NCI-H1694 treated with DMSO at 0.1 percent for 48 hours (cell line): Measurements from ENCODE around the gene SEC31A.
A peak's percentile ranks its signal among the peaks of the same experiment; 100 is the strongest.
"Not testable (repeated sequence)": the region's sequence is repeated elsewhere in the genome, so short reads cannot be mapped to it uniquely, and the experiment has no call there.

Experiments used
- DNase-seq: peaks from one replicate; lab custom pipeline; 2025; lab: John Stamatoyannopoulos, UW

Gene SEC31A

GRCh38 chr4:82833060-82833459 lies 57.9 kb downstream of the SEC31A start:
- not testable (repeated sequence) for DNase-seq

GRCh38 chr4:82825425-82825824 lies 65.5 kb downstream of the SEC31A start:
- no peak for DNase-seq

- no peak for DNase-seq
Observed at GRCh38 chr4:82823062-82823461, 67.9 kb downstream of the SEC31A start.

GRCh38 chr4:82820689-82821088 lies 70.3 kb downstream of the SEC31A start:
- no peak for DNase-seq

- no peak for DNase-seq
Observed at GRCh38 chr4:82818664-82819662, 72.0 kb downstream of the SEC31A start.

- DNase-seq, result not testable (repeated sequence)
Observed at GRCh38 chr4:82816874-82817273, 74.1 kb downstream of the SEC31A start.

GRCh38 chr4:82814034-82814433 lies 76.9 kb downstream of the SEC31A start:
- no peak for DNase-seq

GRCh38 chr4:82811838-82812341 lies 79.1 kb downstream of the SEC31A start:
- no peak for DNase-seq

GRCh38 chr4:82811392-82811791 lies 79.6 kb downstream of the SEC31A start:
- no peak for DNase-seq

GRCh38 chr4:82810176-82810575 lies 80.8 kb downstream of the SEC31A start:
- no peak for DNase-seq

- no peak for DNase-seq
Observed at GRCh38 chr4:82809619-82810018, 81.3 kb downstream of the SEC31A start.

GRCh38 chr4:82803746-82804145 lies 87.2 kb downstream of the SEC31A start:
- no peak for DNase-seq

- DNase-seq, result no peak
Observed at GRCh38 chr4:82802911-82803310, 88.0 kb downstream of the SEC31A start.

GRCh38 chr4:82801910-82802521 lies 88.9 kb downstream of the SEC31A start:
- DNase-seq, result peak; percentile 4

- DNase-seq, result no peak
Observed at GRCh38 chr4:82799006-82799881, 91.7 kb downstream of the SEC31A start.

GRCh38 chr4:82798168-82799005 lies 92.6 kb downstream of the SEC31A start, which contains the start of gene SCD5:
TSS of gene SCD5 (minus strand) at chr4:82798796. CDS start at chr4:82798537, 259 bp downstream.
- peak; percentile 55 for DNase-seq

GRCh38 chr4:82797405-82798111 lies 93.4 kb downstream of the SEC31A start:
- no peak for DNase-seq

GRCh38 chr4:82797040-82797404 lies 93.9 kb downstream of the SEC31A start:
- DNase-seq, result no peak

- no peak for DNase-seq
Observed at GRCh38 chr4:82792912-82793649, 97.9 kb downstream of the SEC31A start.

- no peak for DNase-seq
Observed at GRCh38 chr4:82791179-82791578, 99.8 kb downstream of the SEC31A start.
